ENCODE data around the gene MRPL12. TPM values are rescaled to one million over a fixed set of nuclear protein-coding genes. Genes with fewer than 3 reads are reported as not detected.

The MRPL12 gene
- total RNA-seq, 1 experiment from 2014 or later = 94.7 TPM

- H3K4me3 Mint-ChIP-seq (ENCODE audit: low read depth, unreplicated experiment) = no peak overlapping the region
- peaks cover 7% of the 10 kb centered on the region for H3K4me1 Mint-ChIP-seq (ENCODE audit: low read depth, unreplicated experiment)
- no peaks in the 10 kb centered on the region for H3K27me3 Mint-ChIP-seq (ENCODE audit: unreplicated experiment)
- peaks cover 10% of the 10 kb centered on the region for H3K36me3 Mint-ChIP-seq (ENCODE audit: insufficient read depth, unreplicated experiment)
- H3K27ac Mint-ChIP-seq (ENCODE audit: unreplicated experiment) = no peak overlapping the region
- intact Hi-C loops (cut with micrococcal nuclease; ENCODE audit: unreplicated experiment) = no loop called here
- CTCF ChIA-PET = no interaction called here
- no peak for DNase-seq
- no TSS peak for BruUV-seq (replicated peaks)
- no peak for TF ChIP-seq CTCF (IDR thresholded peaks at IDR 0.05; ENCODE audit: unreplicated experiment)
- no peaks in the 10 kb centered on the region for H3K9me3 Mint-ChIP-seq (ENCODE audit: low read depth, unreplicated experiment)
These were observed 37.3 kb downstream of the MRPL12 start for GRCh38 chr17:81740395-81740961.

GRCh38 chr17:81741049-81741593 lies 38.0 kb downstream of the MRPL12 start:
- H3K27me3 Mint-ChIP-seq (ENCODE audit: unreplicated experiment) = no peaks in the 10 kb centered on the region
- CTCF ChIA-PET = no interaction called here
- intact Hi-C loops (cut with micrococcal nuclease; ENCODE audit: unreplicated experiment) = no loop called here
- H3K4me3 Mint-ChIP-seq (ENCODE audit: low read depth, unreplicated experiment) = no peak overlapping the region
- no peak for DNase-seq
- no peaks in the 10 kb centered on the region for H3K9me3 Mint-ChIP-seq (ENCODE audit: low read depth, unreplicated experiment)
- TF ChIP-seq CTCF (IDR thresholded peaks at IDR 0.05; ENCODE audit: unreplicated experiment) = no peak
- peaks cover 5% of the 10 kb centered on the region for H3K36me3 Mint-ChIP-seq (ENCODE audit: insufficient read depth, unreplicated experiment)
- no TSS peak for BruUV-seq (replicated peaks)
- H3K27ac Mint-ChIP-seq (ENCODE audit: unreplicated experiment) = no peak overlapping the region
- H3K4me1 Mint-ChIP-seq (ENCODE audit: low read depth, unreplicated experiment) = peaks cover under 1% of the 10 kb centered on the region

- H3K4me1 Mint-ChIP-seq (ENCODE audit: low read depth, unreplicated experiment) = no peaks in the 10 kb centered on the region
- H3K27ac Mint-ChIP-seq (ENCODE audit: unreplicated experiment) = no peak overlapping the region
- no peak for DNase-seq
- intact Hi-C loops (cut with micrococcal nuclease; ENCODE audit: unreplicated experiment) = no loop called here
- H3K9me3 Mint-ChIP-seq (ENCODE audit: low read depth, unreplicated experiment) = no peaks in the 10 kb centered on the region
- BruUV-seq (replicated peaks) = no TSS peak
- peaks cover 5% of the 10 kb centered on the region for H3K36me3 Mint-ChIP-seq (ENCODE audit: insufficient read depth, unreplicated experiment)
- no peaks in the 10 kb centered on the region for H3K27me3 Mint-ChIP-seq (ENCODE audit: unreplicated experiment)
- TF ChIP-seq CTCF (IDR thresholded peaks at IDR 0.05; ENCODE audit: unreplicated experiment) = no peak
- H3K4me3 Mint-ChIP-seq (ENCODE audit: low read depth, unreplicated experiment) = no peak overlapping the region
- CTCF ChIA-PET = no interaction called here
These were observed 38.7 kb downstream of the MRPL12 start for GRCh38 chr17:81741594-81742452.

Small RNA genes within 50 kb of the gene (microRNA-seq; reads per million reads assigned to microRNA genes)
- gene MIR6786 = 2.8 reads per million

Other genes with a start within 250 kb of the MRPL12 start
- gene ACTG1, start 190.6 kb upstream of the MRPL12 start, total RNA-seq (2022) = 2,184 and 2,327 TPM in 2 replicates
- 5.5 and 7.0 TPM in 2 replicates for gene FSCN2, start 175.0 kb upstream of the MRPL12 start, total RNA-seq (2022)
- gene FAAP100, start 151.0 kb upstream of the MRPL12 start, total RNA-seq (2022) = 39.4 and 39.7 TPM in 2 replicates
- 146 and 149 TPM in 2 replicates for gene NPLOC4, start 66.3 kb upstream of the MRPL12 start, total RNA-seq (2022)
- gene TSPAN10, start 66.2 kb upstream of the MRPL12 start, total RNA-seq (2022) = 2.9 and 4.2 TPM in 2 replicates
- not detected in 2 replicates for gene PDE6G, start 46.8 kb upstream of the MRPL12 start, total RNA-seq (2022)
- gene OXLD1, start 36.8 kb upstream of the MRPL12 start, total RNA-seq (2022) = 36.5 and 39.5 TPM in 2 replicates
- gene CCDC137, start 36.6 kb upstream of the MRPL12 start, total RNA-seq (2022) = 37.5 and 37.8 TPM in 2 replicates
- gene ARL16, start 19.6 kb upstream of the MRPL12 start, total RNA-seq (2022) = 35.4 and 40.1 TPM in 2 replicates
- 160 and 167 TPM in 2 replicates for gene HGS, start 19.4 kb upstream of the MRPL12 start, total RNA-seq (2022)
- 66.5 and 72.3 TPM in 2 replicates for gene SLC25A10, start 8.9 kb downstream of the MRPL12 start, total RNA-seq (2022)
- 0.78 TPM in 1 of 2 replicates, not detected in the other for gene GCGR, start 100.8 kb downstream of the MRPL12 start, total RNA-seq (2022)
- 37.3 and 38.5 TPM in 2 replicates for gene MCRIP1, start 129.9 kb downstream of the MRPL12 start, total RNA-seq (2022)
- not detected in 2 replicates for gene PPP1R27, start 131.7 kb downstream of the MRPL12 start, total RNA-seq (2022)
- 750 and 777 TPM in 2 replicates for gene P4HB, start 157.2 kb downstream of the MRPL12 start, total RNA-seq (2022)
- 273 and 288 TPM in 2 replicates for gene ARHGDIA, start 168.0 kb downstream of the MRPL12 start, total RNA-seq (2022)
- 118 and 122 TPM in 2 replicates for gene ALYREF, start 188.2 kb downstream of the MRPL12 start, total RNA-seq (2022)
- gene ANAPC11, start 188.4 kb downstream of the MRPL12 start, total RNA-seq (2022) = 110 and 113 TPM in 2 replicates
- gene NPB, start 198.9 kb downstream of the MRPL12 start, total RNA-seq (2022) = 0.27 and 0.47 TPM in 2 replicates
- 58.4 and 60.9 TPM in 2 replicates for gene PCYT2, start 208.0 kb downstream of the MRPL12 start, total RNA-seq (2022)
- gene SIRT7, start 214.8 kb downstream of the MRPL12 start, total RNA-seq (2022) = 50.3 and 56.0 TPM in 2 replicates
- gene MAFG, start 224.4 kb downstream of the MRPL12 start, total RNA-seq (2022) = 36.1 and 37.9 TPM in 2 replicates
- 102 and 105 TPM in 2 replicates for gene PYCR1, start 233.9 kb downstream of the MRPL12 start, total RNA-seq (2022)
- gene MYADML2, start 243.9 kb downstream of the MRPL12 start, total RNA-seq (2022) = not detected in 2 replicates

Data from Calu3 (cell line).